ENCODE data around the gene ZMYND15.

The ZMYND15 gene

GRCh38 chr17:4735876-4736651, 3.6 kb upstream of the ZMYND15 start:
- no peak for DNase-seq (ENCODE audit: low read depth)
- no peak for TF ChIP-seq CTCF (conservative IDR thresholded peaks at IDR 0.05; ENCODE audit: control insufficient read depth, insufficient read depth, low read depth, low read length)
- H3K4me3 ChIP-seq (ENCODE audit: control insufficient read depth, low read depth, low read length): no peak overlapping the region

DNA sequence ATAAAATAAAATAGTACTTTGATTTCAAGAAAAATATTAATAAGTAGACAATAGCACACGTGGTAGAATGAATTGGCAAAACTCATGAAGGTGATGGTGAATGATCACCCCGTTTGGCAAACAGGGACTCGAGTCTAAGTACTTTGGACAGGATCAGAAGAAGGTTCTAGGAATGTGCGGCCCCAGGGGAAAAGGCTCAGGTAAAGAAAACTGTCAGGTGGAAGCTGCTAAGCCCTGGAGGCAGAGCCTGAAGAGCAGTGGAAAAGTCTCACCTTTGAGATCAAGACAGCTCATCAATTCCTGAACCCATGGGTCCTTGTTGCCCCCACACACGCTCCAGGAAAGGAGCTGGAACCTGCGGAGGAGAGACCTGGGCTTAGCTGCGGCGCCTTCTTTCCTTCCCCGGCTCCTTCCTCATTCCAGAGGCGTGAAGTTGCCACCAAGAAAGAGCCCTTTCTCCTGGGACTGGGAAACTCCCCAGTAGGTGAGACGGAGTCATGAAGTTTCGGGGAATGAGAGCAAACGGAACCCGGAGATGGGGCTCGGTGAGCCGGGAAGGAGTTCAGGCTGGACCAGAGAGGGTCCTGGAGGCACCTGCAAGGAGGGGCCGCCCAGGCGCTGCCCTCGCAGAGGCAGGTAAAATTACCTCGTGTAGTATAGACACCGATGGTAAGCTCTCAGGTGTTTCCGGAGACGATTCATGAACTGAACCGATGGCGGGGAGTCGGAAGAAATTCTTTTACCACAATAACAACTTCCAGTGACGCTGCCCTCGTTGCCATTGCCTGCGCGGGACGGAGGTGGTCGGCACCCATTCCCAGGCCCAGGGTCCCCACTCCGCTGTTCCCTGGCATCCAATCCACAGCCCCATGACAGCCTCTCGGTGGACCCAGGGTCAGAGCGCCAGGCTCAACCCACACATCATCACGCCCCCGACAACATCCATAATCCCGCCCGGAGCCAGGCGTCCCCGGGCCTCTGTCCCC, 1.2 kb upstream of the ZMYND15 start:
- no peak for TF ChIP-seq CTCF (conservative IDR thresholded peaks at IDR 0.05; ENCODE audit: control insufficient read depth, insufficient read depth, low read depth, low read length)
- peak overlapping the region; percentile 49 for H3K4me3 ChIP-seq (ENCODE audit: control insufficient read depth, low read depth, low read length)
- no peak for DNase-seq (ENCODE audit: low read depth)

DNA sequence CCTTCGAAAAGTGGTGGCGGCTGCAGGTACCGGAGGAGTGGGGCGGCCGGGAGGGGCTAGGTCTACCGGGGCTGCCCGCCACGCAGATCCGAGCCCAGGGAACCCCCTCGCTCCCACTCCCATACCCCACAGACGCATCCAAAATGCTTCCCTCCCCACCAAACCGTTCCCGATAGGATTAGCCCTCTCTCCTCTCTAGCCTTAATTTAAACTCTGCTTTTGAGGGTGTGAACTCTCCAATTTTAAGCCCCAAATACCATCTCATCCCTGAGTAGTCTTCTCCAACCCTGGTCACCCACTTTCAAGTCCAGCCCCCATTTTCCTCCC, 355 bp downstream of the ZMYND15 start:
- no peak for DNase-seq (ENCODE audit: low read depth)
- H3K4me3 ChIP-seq (ENCODE audit: control insufficient read depth, low read depth, low read length): no peak overlapping the region
- no peak for TF ChIP-seq CTCF (conservative IDR thresholded peaks at IDR 0.05; ENCODE audit: control insufficient read depth, insufficient read depth, low read depth, low read length)

GRCh38 chr17:4740584-4740983, 951 bp downstream of the ZMYND15 start:
- TF ChIP-seq CTCF (conservative IDR thresholded peaks at IDR 0.05; ENCODE audit: control insufficient read depth, insufficient read depth, low read depth, low read length): no peak
- DNase-seq (ENCODE audit: low read depth): no peak

DNA sequence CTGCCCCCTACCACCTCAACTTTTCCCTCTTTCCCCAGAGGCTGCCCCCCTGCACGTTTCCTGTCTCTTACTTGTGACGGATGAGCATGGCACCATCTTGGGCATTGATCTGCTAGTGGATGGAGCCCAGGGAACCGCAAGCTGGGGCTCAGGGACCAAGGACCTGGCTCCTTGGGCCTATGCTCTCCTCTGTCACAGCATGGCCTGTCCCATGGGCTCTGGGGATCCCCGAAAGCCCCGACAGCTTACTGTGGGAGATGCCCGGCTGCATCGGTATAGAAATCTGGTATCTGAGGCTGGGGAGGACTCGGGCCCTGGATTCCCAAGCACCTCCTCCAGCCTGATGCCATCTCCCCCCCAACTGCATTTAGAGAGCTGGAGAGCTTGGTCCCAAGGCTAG, 1.9 kb downstream of the ZMYND15 start:
- DNase-seq (ENCODE audit: low read depth): no peak
- no peak overlapping the region for H3K4me3 ChIP-seq (ENCODE audit: control insufficient read depth, low read depth, low read length)
- TF ChIP-seq CTCF (conservative IDR thresholded peaks at IDR 0.05; ENCODE audit: control insufficient read depth, insufficient read depth, low read depth, low read length): no peak

More at GRCh38 chr17:4740584-4740983, 951 bp downstream of the ZMYND15 start:
- no peak overlapping the region for H3K4me3 ChIP-seq (ENCODE audit: control insufficient read depth, low read depth, low read length)

DNA sequence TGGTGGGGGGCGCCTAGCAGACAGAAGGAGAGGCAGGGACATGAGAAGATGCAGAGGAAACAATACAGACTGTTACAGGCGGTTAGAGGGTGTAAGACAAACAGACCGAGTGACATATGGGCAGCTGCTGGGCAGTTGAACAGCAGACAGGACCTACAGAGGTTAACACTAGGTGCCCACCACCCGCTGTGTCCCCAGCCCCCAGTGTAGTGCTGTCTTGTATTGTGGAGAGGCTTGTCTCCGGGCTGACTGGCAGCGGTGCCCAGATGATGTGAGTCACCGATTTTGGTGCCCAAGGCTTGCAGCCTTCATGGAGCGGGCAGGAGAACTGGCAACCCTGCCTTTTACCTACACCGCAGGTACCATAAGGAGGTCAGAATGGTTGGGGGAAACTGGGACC, 2.5 kb downstream of the ZMYND15 start:
- TF ChIP-seq CTCF (conservative IDR thresholded peaks at IDR 0.05; ENCODE audit: control insufficient read depth, insufficient read depth, low read depth, low read length): no peak
- H3K4me3 ChIP-seq (ENCODE audit: control insufficient read depth, low read depth, low read length): no peak overlapping the region
- DNase-seq (ENCODE audit: low read depth): no peak
